NCI-H187 (cell line): ENCODE measurements around the gene FIGNL1.

ENCODE experiments used
- DNase-seq, 2 experiments: peaks; one replicate each; lab custom pipeline; 2025; lab: John Stamatoyannopoulos, UW

The FIGNL1 gene, protein sequence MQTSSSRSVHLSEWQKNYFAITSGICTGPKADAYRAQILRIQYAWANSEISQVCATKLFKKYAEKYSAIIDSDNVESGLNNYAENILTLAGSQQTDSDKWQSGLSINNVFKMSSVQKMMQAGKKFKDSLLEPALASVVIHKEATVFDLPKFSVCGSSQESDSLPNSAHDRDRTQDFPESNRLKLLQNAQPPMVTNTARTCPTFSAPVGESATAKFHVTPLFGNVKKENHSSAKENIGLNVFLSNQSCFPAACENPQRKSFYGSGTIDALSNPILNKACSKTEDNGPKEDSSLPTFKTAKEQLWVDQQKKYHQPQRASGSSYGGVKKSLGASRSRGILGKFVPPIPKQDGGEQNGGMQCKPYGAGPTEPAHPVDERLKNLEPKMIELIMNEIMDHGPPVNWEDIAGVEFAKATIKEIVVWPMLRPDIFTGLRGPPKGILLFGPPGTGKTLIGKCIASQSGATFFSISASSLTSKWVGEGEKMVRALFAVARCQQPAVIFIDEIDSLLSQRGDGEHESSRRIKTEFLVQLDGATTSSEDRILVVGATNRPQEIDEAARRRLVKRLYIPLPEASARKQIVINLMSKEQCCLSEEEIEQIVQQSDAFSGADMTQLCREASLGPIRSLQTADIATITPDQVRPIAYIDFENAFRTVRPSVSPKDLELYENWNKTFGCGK

DNA sequence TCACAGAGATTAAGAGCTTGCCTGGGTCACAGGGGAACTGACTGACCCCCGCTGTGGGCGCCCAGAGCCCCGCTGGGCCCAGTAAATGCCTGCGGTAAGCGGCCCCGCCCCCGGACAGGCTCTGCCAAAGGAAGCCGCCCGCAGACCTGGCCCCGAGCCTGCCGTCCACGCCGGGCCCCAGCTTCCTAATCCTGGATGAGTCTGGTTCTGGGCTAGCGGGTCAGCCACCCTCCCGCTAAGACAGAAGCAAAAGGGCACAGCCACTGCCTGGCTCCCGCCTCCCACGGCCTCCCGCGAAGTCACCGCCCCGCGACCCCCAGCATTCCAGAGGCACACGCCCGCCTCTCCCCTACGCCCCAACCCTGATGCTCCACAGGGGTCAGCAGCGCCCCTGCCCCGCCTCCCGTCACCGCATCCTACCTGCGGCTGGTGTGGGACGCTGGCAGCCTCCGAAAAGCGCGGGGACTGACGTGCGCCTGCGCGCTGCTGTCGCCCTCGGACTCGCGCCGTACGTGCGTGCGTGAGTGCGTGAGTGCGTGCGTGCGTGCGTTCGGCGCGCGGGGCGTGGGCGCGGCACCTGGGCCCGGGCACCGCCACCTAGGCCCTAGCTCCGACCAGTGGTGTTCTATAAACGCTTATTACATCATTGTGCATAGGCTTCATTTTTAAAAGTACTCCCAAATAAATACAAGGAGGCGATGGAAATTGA, at the start of gene FIGNL1:
Gene FIGNL1, minus strand, starts transcription at position 470 of the 709 bp plus-strand sequence. CDS start 3,063 bp downstream, outside the sequence.
- DNase-seq: peak; percentile 26 to 73

DNA sequence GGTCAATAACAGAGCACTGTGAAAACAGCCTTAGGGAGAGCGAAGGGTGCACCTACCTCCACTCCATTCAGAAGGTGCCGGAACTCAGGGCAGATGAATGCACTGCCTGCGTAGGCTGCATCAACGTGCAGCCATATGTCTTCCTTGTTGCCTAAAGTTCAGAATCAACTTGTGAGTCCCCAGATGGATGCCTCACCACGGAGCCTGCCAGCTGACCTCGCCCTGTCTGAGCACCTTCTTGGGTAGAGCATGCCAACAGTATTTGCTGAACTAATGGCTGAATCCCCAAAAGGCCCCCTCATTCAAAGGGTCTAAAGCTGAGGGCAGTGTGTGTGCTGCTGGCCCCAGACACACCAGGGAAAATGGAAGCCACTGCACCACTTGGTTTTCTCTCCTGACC, 48.9 kb upstream of the FIGNL1 start:
- no peak for DNase-seq

DNA sequence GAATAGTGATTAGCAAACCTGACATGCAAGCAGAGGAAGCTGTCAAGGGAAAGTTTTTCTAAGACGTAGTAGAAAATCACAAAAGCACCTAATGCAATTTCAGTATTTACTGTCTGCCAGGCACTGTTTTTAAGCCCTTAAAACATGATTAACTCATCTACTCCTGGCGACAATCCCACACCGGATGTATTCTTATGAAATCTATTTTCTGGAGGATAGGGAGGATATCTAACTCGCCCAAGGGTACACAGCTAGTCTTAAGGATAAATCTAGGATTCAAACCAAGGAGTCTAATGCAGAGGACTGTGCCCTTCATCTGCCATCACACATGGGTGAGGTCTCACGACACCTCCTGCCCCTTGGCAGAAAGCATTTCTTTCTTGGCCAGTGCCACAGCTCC, 47.8 kb upstream of the FIGNL1 start:
- no peak for DNase-seq

DNA sequence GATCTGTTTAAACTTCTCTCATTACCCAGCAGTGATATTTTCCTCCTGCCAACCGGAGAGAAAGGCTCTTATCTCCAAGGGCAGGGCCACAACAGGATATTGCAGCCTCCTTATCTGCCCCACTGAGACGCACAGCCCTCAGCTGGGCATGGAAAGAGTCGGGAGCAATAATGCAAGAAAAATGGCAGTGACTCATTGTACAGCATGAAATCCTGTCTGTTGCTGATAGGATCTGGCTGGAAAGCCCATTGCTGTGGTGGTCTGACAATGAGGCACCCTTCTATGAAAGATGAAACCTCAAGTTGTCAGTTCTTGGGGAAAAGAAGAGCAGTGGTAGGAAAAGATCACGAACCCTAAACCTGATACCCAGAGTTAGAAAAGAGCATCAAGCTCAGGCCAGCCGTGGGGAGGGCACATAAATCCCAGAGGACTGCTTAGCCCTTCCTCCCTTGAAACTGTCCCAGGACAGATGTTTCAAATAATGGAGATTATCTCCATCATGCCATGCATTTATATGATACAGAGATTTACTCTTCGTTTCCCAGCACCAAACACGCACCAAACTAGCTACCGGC, 47.0 kb upstream of the FIGNL1 start:
- no peak for DNase-seq

DNA sequence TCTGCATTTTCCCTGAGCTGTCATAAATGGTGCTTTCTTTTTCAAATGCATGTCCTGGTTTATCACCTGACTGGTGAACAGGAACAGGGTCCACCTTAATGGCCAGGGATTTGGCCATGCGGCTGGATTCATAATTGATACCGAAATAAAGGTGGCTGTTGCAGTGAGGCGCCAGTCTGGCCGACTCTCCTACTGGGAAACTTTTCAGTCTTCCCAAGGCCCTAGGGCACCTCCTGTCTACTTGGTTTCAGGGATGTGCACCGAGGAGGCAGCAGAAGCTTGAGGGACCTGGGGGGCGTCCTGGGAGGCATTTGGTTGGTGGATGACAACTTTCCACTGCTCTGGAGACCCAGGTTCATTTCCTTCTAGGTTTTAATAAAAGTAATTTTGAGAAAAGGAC, 46.4 kb upstream of the FIGNL1 start:
- no peak for DNase-seq

DNA sequence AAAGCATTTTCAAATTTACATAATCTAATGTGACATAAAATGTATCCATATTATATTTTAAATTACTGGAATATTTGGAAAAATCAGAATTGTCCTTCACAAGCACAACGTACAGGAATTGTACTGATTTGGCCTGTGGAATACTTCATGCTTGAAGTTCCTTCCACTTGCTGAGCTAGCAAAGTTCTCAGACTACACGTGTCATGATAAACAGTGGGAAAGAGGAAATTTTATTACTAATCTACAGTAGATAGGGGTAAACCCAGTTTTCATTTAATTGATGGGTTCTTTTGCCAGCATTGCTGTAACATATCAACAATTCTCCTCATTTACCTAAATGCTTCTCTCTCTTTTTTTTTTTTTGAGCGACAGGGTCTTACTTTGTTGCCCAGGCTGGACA, 45.6 kb upstream of the FIGNL1 start:
- no peak for DNase-seq

DNA sequence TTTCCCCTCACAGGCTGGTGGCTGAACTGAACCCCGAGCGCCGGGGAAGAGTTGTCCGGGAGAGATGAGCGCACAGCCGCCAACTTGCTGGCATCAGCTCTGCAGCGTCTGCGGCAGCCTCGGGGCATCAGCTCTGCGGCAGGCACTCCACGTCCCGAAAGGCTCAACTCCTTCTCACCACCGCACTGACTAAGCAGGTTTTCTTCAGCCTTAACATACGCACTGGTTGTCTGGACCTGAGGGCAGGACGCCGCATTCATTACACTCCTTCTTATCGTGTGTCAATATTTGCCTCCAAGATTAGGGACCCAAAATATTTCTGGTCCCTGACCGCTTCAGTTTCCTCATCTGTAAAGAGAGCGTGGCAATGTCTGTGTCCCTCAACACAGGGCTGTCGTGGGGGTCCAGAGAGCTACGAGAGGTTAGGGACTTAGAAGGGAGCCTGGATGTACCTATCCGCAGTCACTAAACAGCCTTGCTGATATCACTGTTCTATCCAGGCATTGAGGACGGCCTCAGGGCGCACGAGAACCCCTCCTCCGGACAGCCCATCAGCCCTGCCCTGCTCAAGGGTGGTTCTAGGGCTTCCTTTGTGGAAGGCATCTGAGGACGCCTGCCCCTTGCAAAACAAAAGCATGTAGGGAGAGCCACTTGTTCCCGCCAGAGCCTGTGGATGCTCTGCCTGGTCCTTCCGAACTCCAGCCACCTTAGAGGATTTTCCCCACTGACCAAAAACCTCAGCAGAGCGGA, 42.8 kb upstream of the FIGNL1 start:
- no peak for DNase-seq

DNA sequence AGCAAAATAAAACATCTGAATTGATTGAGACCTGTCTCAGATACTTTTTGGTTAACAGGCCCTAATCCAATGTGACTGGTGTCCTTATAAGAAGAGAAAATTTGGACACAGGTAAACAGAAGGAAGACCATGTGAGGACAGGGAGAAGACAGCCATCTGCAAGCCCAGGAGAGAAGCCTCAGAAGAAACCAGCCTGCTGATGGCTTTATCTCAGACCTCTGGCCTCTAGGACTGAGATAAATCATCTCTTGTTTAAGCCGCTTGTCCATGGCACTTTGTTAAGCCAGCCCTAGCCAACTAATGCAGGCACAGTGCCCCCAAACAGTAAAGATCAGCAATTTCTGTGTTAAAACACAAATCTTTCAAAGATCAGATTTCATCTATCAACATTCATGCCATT, 41.8 kb upstream of the FIGNL1 start:
- DNase-seq: no peak

DNA sequence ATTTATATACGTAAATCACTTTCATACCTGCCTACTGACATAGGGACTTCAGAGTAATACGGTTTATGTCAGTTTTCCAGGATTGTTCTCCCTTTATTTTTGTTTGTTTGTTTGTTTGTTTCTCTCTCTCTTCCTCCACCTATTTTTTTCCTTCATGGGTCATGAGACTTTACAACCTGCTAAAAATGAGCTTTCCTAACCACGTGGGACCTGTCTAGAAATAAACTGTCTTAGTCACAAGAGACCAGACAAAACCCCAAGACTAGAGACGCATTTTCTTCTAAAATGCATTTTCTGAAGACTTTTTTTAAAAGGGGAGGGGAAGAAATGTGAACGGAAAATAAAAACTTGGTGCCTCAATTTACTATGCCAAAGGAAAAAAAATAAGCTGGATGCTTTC, 41.1 kb upstream of the FIGNL1 start:
- no peak for DNase-seq

DNA sequence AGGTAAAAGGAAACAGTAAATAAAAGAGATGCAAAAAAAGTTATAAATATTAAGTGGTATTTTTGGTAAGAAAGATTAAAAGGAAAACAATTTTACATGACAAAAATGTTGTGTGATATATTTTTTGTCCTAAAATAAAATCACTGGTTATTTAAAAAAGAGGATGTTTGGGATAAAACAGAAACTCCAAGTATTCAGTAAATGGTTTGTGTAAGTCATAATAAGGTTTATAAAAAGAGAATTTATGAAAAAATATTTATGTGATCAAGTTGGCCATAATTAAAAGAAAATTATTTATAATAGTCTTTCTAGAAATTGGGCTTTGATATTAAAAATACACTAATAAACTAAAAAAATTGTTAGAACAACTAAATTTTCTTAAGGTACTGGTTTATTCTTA, 38.2 kb upstream of the FIGNL1 start:
- no peak for DNase-seq

DNA sequence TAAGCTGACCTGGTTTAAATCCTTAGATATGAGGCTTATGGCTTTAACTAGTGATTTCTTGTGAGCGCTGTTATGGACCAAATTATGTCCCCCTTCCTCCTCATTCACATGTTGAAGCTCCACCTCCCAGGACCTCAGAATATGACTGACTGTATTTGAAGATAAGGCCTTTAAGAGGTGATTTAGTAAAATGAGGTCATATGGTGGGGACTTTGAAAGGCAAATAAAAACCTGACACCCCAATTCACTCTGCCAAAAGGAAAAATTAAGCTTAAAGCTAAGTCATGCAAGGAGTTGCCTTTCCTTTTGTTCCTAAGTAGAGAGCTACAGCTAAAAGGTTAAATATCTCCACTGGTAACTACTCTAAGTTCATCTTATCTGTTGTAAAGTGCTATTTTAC, 36.4 kb upstream of the FIGNL1 start:
- DNase-seq: no peak

DNA sequence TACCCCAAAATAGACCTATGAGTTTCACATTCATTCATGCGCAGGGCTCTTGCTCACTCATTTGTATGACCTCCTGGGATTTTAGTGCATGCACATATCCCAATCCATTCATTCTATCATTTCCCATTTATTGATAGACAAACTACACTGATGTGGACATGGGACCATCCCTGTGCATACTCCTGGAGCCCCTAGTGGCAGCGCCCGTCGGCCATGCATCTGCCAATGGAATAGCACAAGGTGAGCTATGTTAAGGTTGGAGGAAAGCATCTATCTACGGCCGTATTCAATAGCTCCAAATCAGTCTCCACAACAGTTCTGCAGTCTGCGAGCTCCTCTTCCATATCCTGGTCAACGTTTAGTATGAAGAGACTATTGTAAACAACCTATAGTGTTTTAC, 31.7 kb upstream of the FIGNL1 start:
- no peak for DNase-seq

DNA sequence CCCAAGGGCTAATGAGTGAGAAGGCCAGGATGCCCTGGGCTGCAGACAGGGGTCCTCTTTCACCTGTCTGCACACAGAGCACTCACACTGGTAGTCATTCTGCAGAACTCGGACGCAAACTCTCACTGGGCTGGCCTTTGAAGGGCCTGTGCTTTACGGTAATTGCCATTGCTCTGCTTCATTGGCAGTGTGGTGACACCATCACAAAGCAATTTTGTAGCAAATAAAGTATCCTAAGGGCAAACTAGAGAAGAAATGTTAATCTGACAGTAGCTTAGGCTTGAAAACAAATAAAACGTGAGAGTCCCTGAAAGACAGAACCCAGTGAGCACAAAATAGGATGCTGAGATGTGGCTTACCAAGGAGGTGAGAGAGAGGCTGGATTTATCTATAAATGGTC, 30.6 kb upstream of the FIGNL1 start:
- DNase-seq: no peak

DNA sequence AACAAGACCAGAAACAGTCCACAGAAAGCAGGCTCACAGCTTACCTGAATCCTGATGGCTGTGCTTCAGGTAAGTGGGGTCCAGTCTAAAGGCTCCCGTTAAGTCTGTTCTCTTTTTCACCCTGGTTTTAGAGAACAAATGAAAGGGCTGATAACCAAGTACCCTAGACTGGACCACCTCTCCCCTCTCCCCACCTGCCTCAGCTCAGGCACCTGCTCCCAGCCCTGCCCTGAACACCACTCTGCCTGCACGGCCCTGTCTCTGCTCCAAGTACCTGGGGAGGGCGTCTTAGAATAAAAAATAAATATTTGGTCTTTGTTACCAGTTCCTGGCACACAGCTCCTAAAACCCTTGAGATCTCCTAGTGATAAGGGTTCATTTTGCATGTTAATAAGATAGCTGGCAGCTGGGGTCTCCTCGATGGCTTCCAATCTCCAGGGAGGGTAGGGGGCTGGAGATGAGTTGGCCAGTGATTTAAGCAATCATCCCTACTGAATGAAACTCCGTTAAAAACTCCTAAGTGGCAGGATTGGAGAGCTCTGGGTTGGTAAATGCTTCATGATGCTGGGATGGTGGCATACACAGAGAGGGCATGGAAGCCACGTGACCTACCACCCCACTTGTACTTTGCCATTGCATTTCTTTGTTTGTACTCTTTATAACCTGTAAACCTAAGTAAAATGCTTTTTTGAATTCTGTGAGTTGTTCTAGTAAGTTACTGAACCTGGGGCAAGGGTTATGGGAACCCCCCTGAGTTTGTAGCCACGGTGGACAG, 29.8 kb upstream of the FIGNL1 start:
- DNase-seq: no peak

DNA sequence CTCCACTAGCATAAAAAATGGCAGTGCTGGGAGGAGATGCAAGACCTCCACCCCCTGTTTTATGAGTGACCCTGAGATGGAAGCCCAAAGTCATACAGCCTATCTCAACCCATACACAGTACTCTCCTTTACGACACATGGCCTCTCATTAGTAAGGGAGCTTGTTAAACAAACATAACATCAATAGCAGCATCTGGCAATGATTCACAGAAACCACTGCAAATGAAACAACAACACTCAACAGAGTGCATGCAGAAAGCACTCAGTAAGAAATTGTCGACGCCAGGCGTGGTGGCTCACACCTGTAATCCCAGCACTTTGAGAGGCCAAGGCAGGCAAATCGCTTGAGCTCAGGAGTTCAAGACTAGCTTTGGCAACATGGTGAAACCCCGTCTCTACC, 27.5 kb upstream of the FIGNL1 start:
- DNase-seq: no peak

DNA sequence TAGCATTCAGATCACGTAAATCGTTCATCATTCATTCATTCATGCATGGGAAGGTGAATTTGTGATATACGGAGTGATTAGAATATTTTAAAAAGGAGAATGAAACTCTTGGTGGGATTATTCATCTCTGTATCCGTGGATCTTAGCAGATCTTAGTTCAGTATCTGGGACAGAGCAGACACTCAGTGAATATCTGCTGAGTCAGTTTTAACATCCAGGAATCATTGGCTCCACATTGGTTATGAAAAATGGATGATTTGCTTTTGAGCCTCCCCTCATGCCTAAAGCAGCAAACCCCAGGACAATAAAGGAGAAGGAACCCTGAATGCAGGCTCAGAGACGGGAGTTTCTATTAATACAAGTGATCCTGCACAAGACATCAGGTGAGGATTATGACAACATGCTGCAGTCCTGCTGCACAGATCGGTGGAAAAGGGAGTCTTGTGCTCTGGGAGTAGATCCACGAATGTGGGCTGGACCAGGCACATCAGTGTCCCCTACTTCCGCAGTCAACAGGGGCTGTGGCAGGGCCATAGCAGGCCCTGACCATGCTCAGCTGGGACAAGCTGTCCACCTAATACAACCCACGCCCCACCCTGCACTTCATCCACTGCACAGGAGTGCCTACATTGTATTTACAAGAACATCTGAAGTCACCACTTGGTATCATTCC, 26.9 kb upstream of the FIGNL1 start:
- DNase-seq: no peak

DNA sequence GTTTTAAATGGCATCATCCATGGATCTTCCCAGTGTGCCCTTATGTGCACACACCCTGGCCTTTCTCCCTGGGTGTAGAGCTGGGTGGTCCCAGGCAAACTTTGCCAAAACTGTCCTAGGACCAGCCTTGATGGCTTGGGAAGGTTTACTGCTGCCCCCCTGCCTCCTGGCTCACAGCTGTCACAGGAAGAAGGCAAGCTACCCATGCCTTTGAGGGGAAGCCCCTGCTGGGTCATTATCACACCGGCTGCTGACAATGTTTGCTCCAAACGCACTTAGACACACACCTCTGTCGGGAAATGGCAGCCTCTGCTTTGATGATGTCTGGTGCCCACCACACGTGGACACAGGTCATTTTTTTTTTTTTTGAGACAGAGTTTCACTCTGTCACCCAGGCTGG, 25.2 kb upstream of the FIGNL1 start:
- DNase-seq: no peak

DNA sequence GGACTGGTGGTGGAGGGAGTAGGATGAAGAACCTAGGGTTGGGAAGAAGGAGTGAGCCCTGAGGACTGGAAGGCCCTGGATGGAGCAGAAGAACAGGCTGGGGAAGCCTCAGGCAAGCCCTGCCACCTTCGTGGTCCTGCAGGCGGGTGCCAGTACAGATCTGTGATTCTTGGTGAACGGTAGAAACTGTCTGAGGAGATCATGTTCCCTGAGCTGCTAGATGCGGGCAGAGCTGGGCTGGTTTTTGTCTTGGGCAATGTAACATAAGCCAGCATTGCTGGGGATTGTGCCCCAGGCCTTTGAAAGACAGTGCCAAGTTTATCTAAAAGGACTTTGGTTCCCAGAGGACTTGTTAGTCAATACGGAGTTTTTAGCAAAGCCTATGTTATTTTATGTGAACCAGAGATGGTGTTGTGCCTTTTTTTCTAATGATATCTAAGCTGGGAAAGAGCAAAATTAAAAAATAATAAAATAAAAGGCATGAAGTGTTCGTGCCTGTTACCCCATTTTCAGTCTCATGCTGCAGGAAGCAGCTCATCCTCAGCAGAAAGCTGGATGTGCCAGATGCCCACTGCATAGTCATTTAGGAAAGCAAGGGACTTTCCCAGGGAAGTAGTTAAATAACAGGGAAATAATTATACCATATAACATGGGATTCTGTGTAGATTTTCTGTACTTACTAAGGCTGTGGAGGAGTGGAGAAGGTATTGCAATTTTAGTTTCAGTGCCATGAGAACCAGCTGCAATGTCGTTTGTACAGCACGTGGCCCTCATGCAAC, 24.4 kb upstream of the FIGNL1 start:
- DNase-seq: no peak

DNA sequence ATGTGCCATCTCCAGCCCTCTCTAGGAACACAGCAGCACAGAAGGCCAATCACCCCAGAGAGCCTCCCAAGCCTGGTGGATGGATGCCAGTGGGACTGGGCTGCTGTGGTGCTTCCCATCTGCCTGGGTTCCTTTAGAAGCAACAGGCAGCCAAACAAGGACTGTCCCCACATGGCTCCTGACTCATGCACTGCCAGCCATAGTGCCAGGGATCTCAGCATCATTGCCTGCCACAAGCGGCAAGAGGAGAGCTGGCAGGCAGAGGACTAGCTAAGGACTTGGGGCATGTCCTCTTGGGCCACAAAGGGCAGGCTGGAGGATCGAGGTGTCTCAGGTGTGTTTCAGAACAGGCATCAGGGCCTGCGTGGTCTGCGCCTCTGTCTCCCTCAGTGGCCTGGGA, 23.4 kb upstream of the FIGNL1 start:
- DNase-seq: no peak

DNA sequence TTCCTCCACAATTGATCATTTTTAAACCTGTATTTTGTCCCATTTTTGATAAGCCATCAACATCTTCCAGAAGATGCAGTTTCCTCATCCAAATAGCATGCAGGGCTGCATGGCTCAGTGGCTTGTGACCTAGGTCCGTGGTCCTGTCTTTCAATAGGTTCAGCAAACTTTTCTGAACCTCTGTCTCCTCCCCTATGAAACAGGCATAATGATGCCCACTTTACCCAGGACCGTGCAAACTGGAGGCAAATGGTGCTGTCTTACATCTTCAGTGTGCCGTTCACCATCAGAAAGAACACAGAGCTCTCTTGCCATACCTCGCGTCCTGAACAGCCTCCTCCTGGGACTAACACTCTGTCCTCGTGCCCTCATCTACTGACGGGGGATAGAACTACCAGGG, 22.3 kb upstream of the FIGNL1 start:
- no peak for DNase-seq
